OCI-M2 (cell line): ENCODE results near the gene SH3BGRL.

ENCODE experiments used
- DNase-seq: peaks from one replicate; lab custom pipeline; 2025; ENCODE audit not compliant: unreplicated experiment; lab: John Stamatoyannopoulos, UW

The SH3BGRL gene

DNA sequence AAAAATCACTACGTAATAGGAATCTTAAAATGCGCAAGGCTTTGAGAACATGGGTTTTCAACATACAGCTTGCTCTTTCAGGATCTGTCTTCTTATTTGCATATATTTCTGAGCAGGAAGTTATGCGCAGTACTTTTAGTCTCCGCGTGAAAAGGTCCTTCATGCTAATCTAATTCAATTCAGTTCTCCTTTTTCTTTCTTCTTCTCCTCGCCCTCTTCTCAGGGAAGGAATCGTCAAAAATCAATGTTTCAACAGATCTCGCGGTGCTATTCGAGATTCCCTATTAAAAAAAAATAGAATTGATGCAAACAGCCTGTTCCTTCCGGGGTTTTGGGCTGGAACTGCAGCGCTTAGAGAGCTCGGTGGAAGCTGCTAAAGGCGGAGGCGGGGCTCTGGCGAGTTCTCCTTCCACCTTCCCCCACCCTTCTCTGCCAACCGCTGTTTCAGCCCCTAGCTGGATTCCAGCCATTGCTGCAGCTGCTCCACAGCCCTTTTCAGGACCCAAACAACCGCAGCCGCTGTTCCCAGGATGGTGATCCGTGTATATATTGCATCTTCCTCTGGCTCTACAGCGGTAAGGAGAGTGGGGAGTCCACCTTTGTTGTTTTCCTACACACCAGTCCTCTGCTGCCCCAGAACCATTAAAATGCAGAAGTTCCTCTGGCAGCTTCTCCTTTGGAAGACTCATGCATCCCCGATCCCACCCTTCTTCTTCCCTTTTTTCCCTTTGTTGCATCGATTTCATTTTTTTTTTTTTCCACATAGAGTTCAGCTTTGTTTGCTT is at the start of gene SH3BGRL, which contains the start of gene HMGN5:
Gene SH3BGRL (plus strand): TSS at position 432 of the 785 bp plus-strand sequence. CDS start 99 bp downstream, at position 531.
Gene HMGN5 (minus strand): TSS at position 243 of the 785 bp plus-strand sequence. CDS start 80,364 bp downstream, outside the sequence.
- no peak for DNase-seq

DNA sequence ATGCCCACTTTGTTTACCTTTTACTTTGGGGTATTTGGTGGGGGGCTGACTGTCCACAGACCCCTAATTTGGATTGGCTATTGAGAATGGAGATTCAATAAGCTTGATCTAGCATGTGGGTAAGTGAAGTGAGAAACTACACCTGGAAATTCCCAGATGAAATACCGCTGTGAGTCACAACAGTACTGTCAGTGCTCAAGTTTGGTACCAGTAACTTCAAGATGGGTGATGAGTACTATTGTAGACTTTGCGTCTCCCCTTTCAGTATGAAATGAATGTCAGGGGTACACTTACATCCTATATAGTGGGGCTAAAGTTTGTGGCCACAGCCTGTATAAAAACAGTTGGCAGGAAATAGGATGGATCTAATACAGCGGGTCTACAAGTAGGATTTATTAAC is 33.5 kb upstream of the SH3BGRL start:
- no peak for DNase-seq

DNA sequence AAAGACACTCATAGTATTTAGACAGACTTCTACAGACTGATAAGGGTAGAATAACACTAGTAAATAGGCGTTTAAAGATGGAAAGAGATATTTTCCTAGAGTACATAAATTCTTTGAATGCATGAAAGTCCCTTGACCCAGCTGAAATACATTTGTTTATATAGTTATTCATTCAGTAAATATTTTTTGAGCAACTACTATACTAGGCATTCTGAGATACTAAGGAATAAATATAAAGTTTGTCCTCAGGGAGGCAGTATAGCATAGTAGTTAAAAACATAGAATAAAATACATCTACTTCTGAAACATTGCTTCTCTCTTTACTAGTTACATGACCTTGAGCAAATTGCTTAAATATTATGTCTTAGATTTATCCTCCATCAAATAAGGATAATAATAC is 27.6 kb upstream of the SH3BGRL start:
- DNase-seq: no peak

DNA sequence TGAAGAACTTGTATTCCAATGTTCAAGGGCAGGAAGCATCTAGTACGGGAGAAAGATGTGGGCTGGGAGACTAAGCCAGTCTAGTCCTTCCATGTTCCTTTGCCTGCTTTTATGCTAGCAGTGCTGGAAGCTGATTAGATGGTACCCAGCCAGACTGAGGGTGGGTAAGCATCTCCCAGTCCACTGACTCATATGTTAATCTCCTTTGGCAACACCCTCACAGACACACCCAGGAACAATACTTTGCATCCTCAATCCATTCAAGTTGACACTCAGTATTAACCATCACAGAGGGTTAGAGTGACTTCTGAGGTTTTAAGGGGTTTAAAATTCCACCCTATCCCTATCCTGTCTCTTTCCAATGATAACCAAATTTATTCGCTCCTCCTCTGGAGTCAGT is 6.6 kb upstream of the SH3BGRL start:
- no peak for DNase-seq

DNA sequence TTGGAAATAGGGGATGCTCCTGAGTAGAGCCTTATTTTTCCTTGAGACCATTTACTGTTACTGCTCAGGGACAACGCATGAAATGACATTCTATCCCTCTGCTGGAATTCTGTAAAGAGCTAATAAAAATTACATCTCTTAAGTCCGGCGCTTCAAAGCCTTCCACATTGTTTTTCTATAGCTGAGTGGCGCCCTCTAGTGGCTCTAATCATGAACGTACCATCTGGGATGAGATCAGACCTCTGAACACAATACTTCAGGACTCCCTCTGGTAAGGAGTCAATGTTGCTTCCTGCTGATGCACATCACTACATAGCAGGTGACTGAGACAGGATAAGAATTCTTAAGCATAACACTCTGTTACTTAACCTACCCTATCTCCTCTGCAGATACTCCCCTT is 6.2 kb upstream of the SH3BGRL start:
- no peak for DNase-seq

DNA sequence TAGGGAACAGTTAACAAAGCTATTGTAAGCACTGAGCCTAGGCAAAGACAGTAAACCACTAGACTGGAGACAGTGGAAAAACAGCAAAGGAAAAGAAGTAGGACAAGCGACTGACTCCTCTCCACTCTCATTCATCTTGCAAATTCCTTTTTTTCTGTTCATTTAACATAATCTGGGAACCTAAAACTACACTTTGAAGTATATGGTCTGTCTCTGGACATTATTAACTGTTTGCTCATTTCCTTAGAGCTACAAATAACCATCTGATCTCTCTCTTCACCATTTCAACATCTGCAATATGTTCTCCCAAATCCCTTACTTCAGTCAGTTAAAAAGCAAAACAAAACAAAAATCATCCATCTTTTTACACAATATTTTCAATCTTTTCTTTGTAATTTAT is 831 bp upstream of the SH3BGRL start:
- no peak for DNase-seq

DNA sequence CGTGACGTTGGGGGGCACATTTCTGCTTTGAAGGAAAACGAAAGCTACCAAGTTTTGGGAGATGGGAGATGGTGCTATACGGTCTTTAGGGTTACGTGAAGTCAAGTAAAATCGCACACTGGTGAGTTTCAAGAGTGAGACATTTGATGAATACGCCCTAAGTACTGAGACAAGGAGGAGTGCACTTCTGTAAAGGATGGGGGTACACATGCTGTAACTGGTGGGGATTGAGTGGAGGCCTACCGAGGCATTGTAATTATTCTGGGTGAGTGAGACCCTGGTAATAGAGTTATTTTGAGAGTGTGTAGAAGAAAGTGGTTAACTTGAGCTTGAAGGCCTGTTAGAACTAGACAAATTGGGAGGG is 536 bp downstream of the SH3BGRL start:
- DNase-seq: no peak

DNA sequence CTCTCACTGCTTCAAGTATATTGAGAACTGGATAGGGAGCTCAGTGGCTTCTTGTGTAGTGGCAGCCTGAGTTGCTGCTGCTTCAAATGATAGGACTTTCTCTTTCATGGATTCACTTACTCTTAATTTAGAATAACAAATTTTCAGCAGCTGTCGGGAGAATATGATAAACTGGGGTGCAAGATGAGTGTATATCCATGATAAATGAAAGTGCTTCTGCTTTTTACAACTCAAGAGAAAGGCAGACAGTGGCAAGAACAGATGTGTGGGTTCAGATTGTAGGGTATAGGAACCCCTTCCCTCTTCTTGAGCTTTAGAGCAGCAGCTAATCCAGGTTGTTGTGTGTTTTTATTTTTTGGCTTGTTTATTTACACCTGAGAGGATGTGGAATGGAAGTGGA is 1.0 kb downstream of the SH3BGRL start:
- no peak for DNase-seq

DNA sequence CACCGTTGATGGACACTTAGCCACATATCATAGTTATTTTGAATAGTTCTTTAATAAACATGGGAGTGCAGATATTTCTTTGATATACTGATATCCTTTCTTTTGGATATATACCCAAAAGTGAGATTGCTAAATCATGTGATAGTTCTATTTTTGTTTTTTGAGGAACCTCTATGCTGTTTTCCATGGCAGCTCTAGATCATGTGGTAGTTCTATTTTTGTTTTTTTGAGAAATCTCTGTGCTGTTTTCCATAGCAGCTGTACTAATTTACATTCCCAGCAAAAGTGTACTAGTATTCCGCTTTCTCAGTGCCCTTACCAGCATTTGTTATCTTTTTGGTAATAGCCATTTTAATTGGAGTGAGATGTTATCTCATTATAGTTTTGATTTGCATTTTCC is 3.6 kb downstream of the SH3BGRL start:
- DNase-seq: no peak

DNA sequence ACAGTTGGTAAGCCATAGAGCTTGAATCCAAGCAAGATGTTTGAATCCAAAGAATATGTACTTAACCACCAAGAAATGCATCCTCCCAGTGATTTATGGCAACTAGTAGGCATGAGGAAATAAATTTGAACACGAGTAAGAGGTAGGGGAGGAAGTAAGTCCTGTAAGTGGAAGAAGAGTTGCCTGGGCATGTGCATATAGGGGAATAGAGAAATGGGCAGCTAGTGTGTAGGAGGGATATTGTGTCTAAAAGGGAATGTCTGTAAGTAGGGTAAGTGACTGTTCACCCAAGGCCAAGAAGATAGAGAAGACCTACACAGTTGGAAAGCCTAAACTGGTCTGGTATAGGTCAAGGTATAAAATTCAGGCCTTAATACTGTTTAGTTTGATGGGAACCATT is 4.6 kb downstream of the SH3BGRL start:
- no peak for DNase-seq

DNA sequence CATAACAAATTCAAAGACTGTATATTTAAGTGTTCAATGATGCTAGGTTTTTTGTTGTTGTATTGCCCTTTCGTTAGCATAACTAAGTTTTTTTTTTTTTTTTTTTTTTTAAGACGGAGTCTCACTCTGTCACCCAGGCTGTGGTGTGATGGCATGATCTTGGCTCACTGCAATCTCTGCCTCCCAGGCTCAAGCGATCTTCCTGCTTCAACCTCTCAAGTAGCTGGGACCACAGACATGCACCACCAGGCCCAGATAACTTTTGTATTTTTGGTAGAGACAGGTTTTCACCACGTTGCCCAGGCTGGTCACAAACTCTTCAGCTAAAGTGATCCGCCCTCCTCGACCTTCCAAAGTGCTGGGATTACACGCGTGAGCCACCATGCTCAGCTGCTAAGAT is 7.0 kb downstream of the SH3BGRL start:
- no peak for DNase-seq

DNA sequence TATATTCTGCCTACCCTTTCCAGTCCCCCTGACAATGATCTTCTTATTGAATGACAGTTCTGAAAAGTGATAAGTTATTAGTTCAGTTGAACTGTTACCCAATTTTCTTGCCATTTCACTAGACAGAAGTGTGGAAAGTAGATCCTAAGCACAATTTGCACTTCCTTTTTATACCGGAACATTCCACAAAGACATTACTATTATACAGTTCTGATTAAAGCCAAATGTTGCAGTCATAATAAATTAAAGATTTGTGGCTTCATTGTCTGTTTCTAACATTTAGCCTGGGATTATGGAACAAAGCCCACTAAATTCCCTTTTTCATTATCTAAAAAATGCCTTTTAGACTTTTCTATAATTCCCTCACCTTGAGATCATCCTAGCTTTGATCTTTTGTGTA is 13.8 kb downstream of the SH3BGRL start:
- DNase-seq: no peak

DNA sequence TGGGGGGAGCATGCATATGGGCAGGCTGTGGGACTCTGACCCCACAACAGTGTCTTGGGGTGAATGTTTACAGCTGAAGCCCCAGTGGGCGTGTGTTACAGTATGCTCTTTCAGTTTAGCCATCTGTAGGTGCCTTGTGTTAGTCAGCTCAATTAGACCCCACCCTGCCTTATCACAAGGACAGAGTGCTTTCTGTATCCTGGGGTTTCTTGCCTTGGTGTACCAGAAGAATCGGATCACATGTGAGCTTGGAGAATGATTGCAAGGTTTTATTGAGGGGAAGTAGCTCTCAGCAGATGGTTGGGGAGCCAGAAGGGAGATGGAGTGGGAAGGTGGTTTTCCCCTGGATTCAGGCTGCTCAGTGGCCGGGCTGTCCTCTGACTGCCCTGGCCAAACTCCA is 27.3 kb downstream of the SH3BGRL start:
- DNase-seq: no peak

DNA sequence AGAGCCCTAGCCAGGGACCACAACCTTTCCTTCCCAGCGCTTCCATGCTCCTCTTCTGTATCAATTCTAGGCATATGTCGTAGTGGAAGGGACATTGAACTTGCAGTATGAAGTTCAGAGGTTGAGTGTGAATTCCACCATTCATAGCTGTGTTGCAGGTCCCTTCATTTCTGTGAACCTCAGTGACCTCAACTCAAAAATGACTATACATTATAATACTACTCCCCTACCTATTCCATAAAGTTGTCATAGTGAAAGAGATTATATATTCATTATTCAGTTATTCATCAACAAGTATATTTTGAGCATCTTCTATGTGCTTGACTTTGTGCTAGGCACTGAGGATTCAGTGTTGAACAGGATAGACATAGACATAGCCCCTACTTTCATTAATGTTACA is 28.0 kb downstream of the SH3BGRL start:
- DNase-seq: no peak

DNA sequence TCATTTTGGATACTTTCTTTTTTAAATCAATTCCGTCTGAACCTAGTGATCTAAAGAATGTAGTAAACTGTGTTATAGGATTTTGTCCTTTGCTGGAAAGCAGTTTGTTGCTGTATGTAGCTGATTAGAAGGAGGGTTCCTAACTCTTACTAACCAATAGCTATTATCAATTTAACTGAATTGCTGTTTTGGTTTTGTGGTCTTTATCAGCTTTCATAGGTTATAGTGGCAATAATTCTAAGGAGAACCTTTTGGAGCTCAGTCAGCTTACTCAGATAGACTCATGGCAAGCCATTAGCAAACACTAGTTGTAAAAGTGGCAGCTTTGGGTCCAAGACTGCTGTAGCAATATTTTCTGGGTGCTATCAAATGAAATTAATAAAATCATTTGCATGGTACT is 29.6 kb downstream of the SH3BGRL start:
- no peak for DNase-seq

DNA sequence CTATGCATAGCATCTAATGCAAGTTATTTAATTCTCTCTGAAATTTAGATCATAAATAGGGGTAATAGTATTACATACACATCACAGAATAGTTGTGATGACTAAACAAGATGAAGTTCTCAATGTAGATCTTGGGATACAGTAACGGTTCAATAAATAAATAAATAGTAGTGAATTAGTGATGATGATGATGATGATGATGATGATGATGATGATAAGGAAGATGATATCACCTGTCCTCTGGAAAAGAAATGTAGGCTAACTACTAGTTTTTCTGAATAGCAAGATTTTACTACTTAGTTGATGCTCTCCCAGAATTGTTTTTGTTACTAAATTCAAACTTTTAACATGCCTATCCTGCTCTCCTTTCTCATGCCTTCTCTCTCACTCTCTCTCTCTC is 30.3 kb downstream of the SH3BGRL start:
- no peak for DNase-seq

DNA sequence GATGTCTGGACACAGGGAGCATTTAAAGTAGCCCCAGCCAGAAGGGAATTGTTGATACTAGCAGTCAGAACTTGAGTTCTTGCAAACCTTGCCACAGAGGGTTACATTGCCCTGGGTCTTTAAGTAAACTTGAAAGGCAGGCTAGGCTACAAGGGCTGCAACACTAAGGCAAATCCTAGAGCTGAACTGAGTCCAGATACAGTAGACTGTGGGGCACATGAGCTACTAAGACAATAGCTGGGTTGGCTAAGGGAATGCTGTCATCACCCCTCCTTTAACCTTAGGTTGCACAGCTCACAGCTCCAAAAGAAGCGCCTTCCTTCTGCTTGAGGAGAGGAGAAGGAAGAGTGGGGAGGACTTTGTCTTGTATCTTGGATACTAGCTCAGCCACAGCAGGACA is 35.6 kb downstream of the SH3BGRL start:
- DNase-seq: no peak

DNA sequence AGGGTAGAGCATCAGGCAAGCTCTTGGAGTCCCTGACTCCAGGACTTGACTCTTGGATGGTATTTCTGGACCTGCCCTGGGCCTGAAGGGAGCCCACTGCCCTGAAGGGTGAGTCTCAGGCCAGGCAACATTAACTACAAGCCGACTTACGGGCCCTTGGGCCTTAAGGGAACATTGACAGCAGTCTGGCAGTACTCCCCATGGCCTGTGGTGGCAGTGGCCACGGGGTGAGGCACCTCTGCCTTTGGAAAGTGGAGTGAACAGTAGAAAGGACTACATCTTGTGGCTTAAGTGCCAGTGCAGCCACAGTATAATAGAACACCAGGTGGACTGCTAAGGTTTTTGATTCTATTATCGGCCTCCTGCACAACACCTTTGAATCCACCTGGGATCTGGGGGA is 36.3 kb downstream of the SH3BGRL start:
- DNase-seq: no peak

DNA sequence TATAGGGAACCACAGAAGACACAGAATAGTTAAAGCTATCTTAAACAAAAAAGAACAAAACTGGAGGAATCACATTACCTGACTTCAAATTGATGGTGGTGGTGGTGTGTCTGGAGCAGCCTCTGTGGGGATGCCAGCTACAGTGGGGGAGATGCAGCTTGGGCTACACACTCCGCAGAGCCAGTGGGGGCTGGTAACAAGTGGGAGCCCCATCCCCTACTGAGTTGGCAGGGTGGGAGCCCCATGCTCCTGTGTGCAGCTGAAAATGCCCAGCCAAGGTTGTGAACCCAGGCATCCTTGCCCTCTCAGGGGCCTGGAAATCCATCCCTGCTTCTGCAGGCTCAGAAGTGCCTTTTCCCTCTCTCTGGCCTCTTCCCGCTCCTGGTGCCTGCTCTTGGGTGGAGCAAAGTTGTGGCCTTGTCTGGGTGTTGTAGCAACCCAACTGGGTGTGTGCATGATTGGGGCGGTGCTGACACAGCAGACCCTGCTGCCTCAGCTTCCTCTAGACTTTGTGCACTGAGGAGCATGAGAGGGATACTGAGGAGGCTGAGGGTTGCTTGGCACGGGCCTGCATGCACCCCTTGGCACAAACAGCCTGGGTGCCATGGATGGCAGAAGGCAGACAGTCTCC is 38.9 kb downstream of the SH3BGRL start:
- no peak for DNase-seq

DNA sequence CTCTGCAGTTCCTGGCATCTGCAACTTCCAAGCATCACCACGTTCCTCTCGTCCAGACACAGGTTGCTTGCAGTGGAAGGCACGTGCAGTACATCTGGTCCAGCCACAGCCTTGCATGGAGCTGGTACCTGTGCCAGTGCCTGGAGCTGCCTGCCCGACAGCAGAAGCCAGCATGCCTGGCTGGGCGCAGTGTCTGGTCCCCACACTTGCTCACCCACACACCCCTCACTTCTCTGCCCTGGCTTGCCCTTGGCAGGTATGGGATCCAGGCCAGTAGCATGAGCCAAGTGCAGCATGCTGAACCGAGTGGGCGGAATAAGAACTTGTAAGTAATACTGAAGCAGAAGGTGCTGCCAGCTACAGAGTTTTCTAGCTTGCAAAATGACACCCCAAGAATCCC is 39.9 kb downstream of the SH3BGRL start:
- no peak for DNase-seq

DNA sequence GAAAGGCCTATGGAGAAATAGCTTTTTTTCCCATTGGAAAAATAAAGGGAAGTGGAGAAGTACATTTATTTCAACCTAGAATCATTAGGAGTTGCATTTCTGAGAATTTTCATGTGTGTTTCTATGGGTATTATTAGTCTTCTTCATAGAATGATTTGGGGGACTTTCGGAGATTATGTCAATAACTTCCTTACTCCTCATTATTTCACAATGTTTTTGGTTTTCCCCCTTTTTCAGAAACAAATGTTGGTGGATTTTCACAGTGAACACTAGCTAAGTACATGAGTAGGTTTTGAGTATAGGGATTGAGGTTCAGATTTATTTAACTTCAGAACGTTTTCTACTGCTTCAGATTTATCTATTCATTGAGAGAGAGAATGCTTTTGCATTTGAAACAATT is 54.0 kb downstream of the SH3BGRL start:
- no peak for DNase-seq

DNA sequence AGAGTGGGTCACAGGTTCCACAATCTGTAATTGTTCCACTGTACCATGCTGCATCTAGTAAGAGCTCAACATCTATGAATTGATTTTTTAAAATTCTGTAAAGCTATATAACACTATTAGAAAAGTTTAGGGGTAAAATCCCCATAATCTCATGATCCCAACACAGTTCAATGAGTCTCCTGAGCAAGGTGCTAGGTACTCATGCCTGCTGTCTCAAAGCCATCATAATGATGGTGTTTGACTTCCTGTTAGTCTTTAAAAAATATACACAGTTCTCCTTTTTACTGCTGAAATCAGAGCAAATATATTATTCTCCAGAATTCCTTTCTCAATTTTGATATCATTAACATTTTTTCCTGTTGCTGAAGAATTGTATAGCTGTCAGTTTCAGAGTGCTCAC is 55.9 kb downstream of the SH3BGRL start:
- no peak for DNase-seq
